MCF 10A (cell line): Measurements from ENCODE around the gene SLC15A5. TPM values are rescaled to one million over a fixed set of nuclear protein-coding genes. Genes with fewer than 3 reads are reported as not detected.

Experiments used
- BruUV-seq: library from RNA; stranded (reverse); fragments of 400-500 nt; replicated peaks from 2 replicates; lab custom pipeline; 2021; lab: Mats Ljungman, UMichigan
- CTCF ChIA-PET: fragments of 300-600 bp; sonication (Branson Sonifier 250); formaldehyde crosslinking; extraction: SDS; loops from one replicate; lab custom pipeline; 2021; ENCODE audit warnings: antibody characterized with exemption, inconsistent platforms; lab: Yijun Ruan, JAX
- POLR2A ChIA-PET: fragments of 300-600, 350-650 bp; sonication (Branson Sonifier 250); formaldehyde crosslinking; extraction: SDS; loops from one replicate; lab custom pipeline; 2020; ENCODE audit warnings: antibody characterized with exemption, inconsistent platforms; lab: Yijun Ruan, JAX
- DNase-seq: peaks from one replicate; pipeline ENCODE4 v3.0.0-alpha.2; 2018; ENCODE audit not compliant: unreplicated experiment
- H3K27ac Mint-ChIP-seq: one replicate; pipeline ENCODE4 v1.8.0; 2022; ENCODE audit warnings: mild to moderate bottlenecking, low read depth, mixed read lengths; ENCODE audit not compliant: unreplicated experiment
- H3K27me3 Mint-ChIP-seq: one replicate; pipeline ENCODE4 v1.8.0; 2022; ENCODE audit warnings: mixed read lengths; ENCODE audit not compliant: insufficient read depth, unreplicated experiment
- H3K36me3 Mint-ChIP-seq: one replicate; pipeline ENCODE4 v1.8.0; 2022; ENCODE audit warnings: mild to moderate bottlenecking, moderate library complexity, mixed read lengths; ENCODE audit not compliant: insufficient read depth, unreplicated experiment
- H3K4me1 Mint-ChIP-seq: one replicate; pipeline ENCODE4 v1.8.0; 2022; ENCODE audit warnings: mixed read lengths; ENCODE audit not compliant: insufficient read depth, unreplicated experiment
- H3K4me3 Mint-ChIP-seq: one replicate; pipeline ENCODE4 v1.8.0; 2022; ENCODE audit warnings: mild to moderate bottlenecking, moderate library complexity, mixed read lengths; ENCODE audit not compliant: unreplicated experiment
- H3K9me3 Mint-ChIP-seq: one replicate; pipeline ENCODE4 v1.8.0; 2022; ENCODE audit warnings: mixed read lengths; ENCODE audit not compliant: unreplicated experiment
- CTCF ChIP-seq: fragments of 200-600 bp; IDR thresholded peaks from one replicate; pipeline ENCODE4 v1.8.0; 2022; ENCODE audit warnings: antibody characterized with exemption, mild to moderate bottlenecking; ENCODE audit not compliant: unreplicated experiment
- intact Hi-C: fragments of 100-400 bp; cut with micrococcal nuclease; formaldehyde crosslinking; loops from 2 replicates; pipeline ENCODE4 v1.14.1; 2022
- total RNA-seq: library from RNA; stranded (reverse); gene quantifications from 2 replicates; pipeline ENCODE4 v1.2.3, GENCODE V29; 2022

The SLC15A5 gene
- total RNA-seq, 1 experiment from 2014 or later: not detected

- no peaks in the 10 kb centered on the region for H3K36me3 Mint-ChIP-seq
- no TSS peak for BruUV-seq
- intact Hi-C loops: no loop called here
Observed at GRCh38 chr12:16152885-16153673, 124.4 kb downstream of the SLC15A5 start.

GRCh38 chr12:16150276-16150675 lies 127.2 kb downstream of the SLC15A5 start:
- intact Hi-C loops: no loop called here
- ChIA-PET CTCF (no interaction called here), POLR2A (no interaction called here)
- Mint-ChIP-seq H3K4me3 (no peak overlapping the region), H3K9me3 (no peaks in the 10 kb centered on the region), H3K27me3 (no peaks in the 10 kb centered on the region), H3K36me3 (no peaks in the 10 kb centered on the region), H3K27ac (no peak overlapping the region), H3K4me1 (peaks cover 7% of the 10 kb centered on the region)
- no TSS peak for BruUV-seq
- DNase-seq: no peak
- TF ChIP-seq CTCF: no peak

More at GRCh38 chr12:16152885-16153673, 124.4 kb downstream of the SLC15A5 start:
- no peak for TF ChIP-seq CTCF
- no peak for DNase-seq
- Mint-ChIP-seq H3K9me3 (no peaks in the 10 kb centered on the region), H3K4me1 (peaks cover 14% of the 10 kb centered on the region), H3K27ac (no peak overlapping the region), H3K27me3 (no peaks in the 10 kb centered on the region), H3K4me3 (no peak overlapping the region)
- POLR2A ChIA-PET: no interaction called here
- CTCF ChIA-PET: no interaction called here

- no peaks in the 10 kb centered on the region for H3K4me1 Mint-ChIP-seq
- H3K9me3 Mint-ChIP-seq: no peaks in the 10 kb centered on the region
- TF ChIP-seq CTCF: no peak
- CTCF ChIA-PET: interaction anchor here (0.6 kb wide), 1 partner anchor 29 kb away, joined by 3 read pairs; no protein-coding TSS in a partner anchor
- no peak overlapping the region for H3K4me3 Mint-ChIP-seq
- no peaks in the 10 kb centered on the region for H3K27me3 Mint-ChIP-seq
- intact Hi-C loops: no loop called here
- no peak overlapping the region for H3K27ac Mint-ChIP-seq
- DNase-seq: no peak
- POLR2A ChIA-PET: no interaction called here
- no peaks in the 10 kb centered on the region for H3K36me3 Mint-ChIP-seq
- BruUV-seq: no TSS peak
Observed at GRCh38 chr12:16148938-16149337, 128.5 kb downstream of the SLC15A5 start.

Other genes starting within 250 kb of the SLC15A5 start
- gene MGST1, start 70.0 kb upstream of the SLC15A5 start, total RNA-seq: 375 and 415 TPM in 2 replicates